Stimulated activated CD4-positive, alpha-beta T cell treated with anti-CD3 and anti-CD28 coated beads, Interleukin-1b, Interleukin-23, amount 100 ng/mL, for 24 hours (primary cell): ENCODE results near the gene AKTIP.
"Not testable (repeated sequence)": the region's sequence is repeated elsewhere in the genome, so short reads cannot be mapped to it uniquely, and the experiment has no call there.

Source experiments
- DNase-seq, 4 experiments: peaks; one replicate each; pipeline ENCODE4 v3.0.0-alpha.2; 2020; ENCODE audit warnings: low read depth in 4 of 4, low spot score in 1 of 4

AKTIP gene

DNA sequence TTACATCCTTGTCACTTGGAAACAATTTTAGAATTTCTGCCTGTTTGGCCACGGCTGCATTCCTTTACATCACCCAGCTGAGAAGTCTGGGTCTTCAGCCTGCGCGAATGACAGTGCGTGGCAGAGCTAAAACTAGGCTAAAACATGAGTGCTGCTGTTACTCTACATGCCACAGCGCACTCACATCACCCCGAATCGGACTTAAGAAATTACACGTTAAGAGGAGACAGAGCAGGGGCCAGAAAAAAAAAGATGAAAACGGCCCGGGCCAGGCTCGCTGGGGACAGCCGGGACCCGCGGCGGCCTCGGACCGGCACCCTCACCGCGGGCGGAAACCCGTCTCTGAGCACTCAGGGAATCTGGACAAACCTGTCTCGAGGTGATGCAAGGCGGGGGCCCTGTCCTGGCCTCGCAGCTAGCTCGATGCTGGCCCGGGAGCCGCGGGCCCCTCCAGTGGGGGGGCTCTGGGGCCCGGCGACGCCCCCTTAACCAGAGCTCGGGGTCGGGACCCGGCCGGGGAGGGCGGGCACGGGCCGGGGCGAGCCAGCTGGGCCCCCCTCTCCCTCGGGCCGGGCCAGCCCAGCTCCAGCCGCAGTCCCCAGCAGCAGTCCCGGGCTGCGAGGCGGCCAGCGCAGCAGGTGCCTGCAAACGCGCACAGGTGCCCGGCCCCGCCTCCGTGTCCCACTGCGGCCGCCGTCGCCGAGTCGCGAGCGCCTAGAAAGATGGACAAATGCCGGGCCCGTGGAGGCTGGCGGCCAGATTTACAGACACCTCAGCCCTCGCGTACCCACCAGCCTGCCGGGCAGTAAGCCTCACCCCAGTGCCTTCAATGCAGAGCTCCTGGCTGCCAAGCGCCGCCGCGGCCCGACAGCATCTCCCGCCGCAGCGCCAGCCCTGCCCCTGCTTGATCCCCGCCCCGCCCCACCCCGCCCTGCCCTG, at the start of gene AKTIP:
Gene AKTIP (minus strand): TSS at position 879 of the 939 bp plus-strand sequence. CDS start 2,950 bp downstream, outside the sequence.
- peak in 3 of 4 experiments; percentile 42 to 58 (median 52) for DNase-seq

DNA sequence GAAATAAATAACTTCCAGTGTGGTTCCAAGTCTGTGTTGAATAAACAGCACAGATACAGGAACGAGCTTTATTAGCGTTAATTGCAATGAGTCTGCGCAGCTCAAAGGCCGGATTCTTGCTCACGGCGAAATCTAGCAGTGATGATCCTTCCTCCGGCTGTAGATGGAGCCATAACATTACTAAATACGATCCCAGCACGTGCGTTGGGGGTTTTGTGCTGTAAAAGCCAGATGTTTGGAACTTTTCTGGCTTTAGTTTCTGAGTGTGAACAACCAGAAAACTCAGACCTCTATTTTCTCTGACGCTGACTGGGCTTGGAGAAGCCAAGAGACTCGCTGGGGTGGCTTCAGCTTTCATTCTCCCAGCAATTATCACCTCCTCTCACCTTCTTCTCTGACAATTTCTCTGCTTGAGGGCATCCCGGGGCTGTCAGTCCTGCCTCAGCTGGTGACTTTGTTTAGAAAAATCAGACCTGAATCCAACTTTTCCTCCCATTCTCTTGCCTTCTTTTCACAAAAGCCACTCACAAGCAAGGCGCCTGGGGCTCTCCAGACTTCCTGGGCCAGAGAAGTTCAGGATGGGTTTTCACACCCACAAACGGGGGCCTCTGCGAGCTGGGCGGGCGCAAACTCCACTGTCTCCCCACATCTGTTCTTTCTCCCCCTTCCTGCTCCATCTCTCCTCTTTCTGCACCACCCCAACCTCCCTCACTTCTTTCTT, 47.1 kb upstream of the AKTIP start:
- peak; percentile 12 to 25 (median 16) for DNase-seq

DNA sequence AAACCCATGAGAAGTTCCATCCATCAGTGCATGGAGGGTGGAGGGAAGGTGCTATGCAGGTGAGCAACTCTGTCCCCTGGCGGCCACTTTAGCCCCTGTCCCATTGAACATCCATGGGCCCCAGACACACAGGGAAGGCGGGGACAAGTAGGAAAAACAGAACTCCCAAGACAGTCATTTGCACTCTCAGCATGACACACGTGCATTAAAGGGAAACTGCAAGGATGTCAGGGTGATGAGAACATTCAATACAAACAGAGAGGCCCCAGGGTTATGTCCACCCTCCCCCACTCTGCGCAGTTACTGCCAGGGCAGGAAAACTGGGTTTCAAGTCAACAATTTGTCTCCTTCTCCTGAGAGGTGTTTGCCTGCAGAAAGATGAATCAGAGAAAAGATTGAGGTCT, 44.0 kb upstream of the AKTIP start:
- no peak for DNase-seq

DNA sequence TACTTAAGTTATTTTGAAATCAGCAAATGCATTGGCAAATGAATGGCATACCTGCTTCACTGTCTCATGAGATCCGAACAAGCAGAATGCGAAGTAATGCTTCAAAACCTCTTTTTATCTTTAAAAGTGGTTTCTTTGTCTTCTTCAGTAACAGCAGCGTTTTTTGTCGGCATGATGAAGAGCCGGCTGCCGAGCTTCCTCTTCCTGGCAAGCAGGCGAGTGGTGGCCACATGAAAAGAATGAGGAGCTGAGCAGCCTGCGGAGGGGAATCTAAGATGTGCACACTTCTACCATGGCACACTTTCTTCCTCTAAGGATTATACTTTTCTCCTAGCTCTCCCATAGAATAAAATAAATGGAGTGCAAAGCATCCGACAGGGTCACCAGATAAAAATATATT, 42.4 kb upstream of the AKTIP start:
- peak in 1 of 4 experiments; percentile 8 for DNase-seq

DNA sequence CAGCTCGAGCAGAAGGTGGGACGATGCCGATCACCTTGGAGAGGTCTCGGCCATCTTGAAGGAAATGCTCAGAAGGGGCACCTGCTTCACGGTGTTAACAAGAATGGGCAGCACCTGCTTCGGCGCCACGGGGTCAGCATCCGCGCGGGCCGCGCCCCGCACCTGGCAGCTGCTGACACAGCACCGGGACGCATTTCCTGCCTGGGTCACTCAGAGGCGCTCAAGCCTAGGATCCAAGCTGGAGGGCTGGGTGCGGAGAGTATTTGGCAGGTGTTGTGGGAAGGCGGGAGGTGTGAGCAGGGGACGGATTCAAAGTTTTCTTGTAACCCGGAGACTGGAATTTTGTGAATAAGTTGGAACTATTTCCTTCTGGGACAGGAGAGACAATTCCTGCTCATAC, 39.3 kb upstream of the AKTIP start:
- no peak for DNase-seq

DNA sequence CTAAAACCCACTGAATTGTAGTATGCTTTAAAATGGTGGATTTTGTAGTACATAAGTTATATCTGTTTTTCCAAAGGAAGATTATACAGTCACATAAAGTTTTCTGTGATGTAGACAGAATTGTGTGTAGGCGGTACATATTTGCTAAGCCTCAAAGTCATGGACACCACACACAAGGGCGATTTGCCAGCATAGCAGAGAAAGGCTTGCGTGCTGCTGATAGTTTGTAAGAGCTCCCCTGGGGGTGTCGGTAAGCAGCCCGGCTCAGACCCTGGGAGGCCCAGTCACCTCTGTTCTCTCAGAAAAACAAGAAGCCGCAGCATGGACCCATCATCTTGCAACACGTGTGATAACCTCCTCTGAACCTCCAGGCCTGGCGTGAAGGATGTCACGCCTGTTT, 38.3 kb upstream of the AKTIP start:
- DNase-seq, result no peak

DNA sequence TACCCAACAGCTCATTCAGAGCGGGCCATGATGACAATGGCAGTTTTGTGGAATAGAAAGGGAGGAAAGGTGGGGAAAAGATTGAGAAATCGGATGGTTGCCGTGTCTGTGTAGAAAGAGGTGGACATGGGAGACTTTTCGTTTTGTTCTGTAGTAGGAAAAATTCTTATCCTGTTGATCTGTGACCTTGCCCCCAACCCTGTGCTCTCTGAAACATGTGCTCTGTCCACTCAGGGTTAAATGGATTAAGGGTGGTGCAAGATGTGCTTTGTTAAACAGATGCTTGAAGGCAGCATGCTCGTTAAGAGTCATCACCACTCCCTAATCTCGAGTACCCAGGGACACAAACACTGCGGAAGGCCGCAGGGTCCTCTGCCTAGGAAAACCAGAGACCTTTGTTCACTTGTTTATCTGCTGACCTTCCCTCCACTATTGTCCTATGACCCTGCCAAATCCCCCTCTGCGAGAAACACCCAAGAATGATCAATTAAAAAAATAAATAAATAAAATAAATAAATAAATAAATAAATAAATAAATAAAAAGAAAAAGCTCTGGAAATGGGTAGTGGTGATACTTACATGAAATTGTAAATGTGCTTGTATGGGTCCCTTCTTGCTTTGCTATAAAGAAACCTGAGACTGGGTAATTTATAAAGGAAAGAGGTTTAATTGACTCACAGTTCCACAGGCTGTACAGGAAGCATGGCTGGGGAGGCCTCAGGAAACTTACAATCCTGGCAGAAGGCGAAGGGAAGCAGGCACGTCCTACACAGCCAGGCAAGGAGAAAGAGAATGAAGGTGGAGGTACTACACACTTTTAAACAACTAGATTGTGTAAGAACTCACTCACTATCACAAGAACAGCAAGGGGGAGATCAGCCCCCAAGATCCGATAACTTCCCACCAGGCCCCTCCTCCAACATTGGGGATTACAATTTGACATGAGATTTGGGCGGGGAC, 37.0 kb upstream of the AKTIP start:
- not testable (repeated sequence) for DNase-seq

DNA sequence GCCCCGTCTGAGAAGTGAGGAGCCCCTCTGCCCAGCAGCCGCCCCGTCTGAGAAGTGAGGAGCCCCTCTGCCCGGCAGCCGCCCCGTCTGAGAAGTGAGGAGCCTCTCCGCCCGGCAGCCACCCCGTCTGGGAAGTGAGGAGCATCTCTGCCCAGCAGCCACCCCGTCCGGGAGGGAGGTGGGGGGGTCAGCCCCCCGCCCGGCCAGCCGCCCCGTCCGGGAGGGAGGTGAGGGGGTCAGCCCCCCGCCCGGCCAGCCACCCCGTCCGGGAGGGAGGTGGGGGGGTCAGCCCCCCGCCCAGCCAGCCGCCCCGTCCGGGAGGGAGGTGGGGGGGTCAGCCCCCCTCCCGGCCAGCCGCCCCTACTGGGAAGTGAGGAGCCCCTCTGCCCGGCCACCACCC, 36.3 kb upstream of the AKTIP start:
- DNase-seq, result not testable (repeated sequence)

DNA sequence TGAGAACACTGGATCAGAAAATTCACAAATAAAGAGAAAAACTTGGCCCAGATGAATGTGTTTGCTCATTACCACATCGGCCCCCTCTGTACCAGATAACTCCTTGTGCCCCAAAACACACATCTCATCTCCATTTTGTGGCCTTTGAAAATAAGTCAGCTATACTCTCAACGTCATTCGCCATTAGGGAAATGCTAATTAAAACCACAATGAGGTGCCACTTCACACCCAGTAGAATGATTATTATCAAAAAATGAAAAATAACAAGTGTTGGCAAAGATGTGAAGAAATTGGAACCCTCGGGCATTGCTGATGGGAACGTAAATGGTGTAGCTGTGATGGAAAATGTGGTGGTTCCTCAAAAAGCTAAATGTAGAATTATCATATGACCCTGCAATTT, 34.6 kb upstream of the AKTIP start:
- no peak for DNase-seq

DNA sequence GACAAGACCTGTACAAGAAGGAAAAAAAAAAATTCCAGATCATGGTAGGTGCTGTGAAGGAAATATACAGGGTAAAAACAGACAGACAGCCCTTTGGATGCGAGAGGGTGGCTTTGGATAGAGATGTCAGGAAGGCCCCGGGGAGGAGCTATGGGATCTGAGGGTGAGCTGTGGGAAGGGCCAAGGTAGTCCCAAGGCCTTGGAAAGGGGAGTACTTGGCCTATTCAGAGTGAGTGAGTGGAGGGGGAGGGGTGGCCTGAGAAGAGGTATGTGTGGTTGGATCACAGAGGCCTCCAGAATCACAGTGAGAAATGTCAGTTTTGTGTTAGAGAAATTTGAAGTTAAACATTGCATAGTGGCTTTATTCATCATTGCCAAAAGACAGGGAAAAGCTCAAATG, 31.2 kb upstream of the AKTIP start:
- DNase-seq, result no peak

DNA sequence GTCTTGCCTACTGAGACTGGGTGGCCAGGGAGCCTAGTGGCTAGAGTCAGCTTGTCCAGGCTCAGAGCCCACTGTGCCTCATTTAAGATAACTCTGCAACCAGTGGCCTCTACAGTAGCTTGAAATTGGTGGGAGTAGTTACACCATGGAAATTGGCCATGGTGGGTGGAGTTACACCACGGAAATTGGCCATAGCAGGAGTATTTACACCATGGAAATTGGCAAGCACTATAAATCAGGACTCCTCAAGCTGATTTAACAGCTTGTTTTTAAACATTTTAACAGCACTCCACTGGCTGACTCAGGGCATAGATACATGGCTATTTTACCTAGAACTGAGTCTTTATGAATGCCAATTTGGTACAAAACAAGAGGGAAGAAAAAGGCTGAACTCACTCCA, 27.7 kb upstream of the AKTIP start:
- no peak for DNase-seq

DNA sequence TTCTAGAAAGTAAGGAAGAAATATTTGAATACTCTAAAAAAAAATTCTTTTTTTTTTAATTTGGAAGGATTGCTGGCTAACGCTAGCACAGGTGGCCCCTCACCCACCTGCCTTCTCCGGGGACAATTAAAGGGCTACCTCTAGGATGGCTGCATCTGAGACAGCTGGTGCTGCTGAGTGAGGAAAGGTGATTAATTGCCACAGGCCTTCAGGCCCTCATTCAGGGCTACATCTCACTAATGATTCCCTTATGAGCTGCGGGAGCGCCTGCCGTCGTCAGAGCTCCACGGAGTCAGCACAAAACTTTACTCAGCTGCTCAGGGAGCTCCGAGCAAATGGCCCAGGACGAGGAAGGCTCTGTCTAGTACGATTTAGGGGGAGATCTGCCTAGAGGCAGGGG, 27.0 kb upstream of the AKTIP start:
- no peak for DNase-seq

DNA sequence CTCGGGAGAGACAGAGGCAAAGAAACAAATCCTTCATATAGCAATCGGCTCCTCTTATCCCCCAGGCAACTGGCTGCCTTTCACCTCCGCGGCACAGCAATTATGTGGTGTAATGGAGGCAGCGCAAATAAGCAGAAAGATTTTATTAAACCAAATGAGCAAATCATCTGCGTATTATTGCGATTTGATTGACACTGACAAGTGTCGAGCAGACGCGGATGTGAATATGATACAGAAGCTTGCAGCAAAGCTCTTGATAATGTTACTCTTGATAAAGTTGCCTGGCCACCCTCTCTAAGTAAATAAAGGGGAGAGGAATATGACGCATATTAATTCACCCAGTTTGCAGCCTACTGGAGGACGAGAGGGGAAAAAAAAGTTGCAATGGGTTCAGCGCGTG, 26.5 kb upstream of the AKTIP start:
- DNase-seq, result no peak

DNA sequence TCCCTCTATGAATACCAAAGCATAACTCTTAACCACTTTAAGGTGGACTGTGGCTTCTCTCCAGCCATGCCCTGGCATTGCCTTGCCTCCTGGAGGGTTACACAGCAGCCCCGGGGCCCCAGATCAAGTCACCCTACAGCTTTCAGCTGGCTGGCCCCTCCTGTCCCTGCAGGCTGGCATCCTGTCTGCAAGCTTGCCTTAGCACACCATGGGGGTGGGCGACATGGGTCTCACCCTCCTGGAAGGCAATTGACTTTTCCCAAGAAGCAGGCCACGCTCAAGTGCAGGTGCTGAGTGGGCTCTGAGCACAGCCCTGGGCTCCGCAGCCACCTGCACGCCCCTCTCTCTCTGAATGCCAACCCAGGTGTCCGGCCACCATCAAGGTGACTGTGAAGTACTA, 25.8 kb upstream of the AKTIP start:
- DNase-seq, result no peak

DNA sequence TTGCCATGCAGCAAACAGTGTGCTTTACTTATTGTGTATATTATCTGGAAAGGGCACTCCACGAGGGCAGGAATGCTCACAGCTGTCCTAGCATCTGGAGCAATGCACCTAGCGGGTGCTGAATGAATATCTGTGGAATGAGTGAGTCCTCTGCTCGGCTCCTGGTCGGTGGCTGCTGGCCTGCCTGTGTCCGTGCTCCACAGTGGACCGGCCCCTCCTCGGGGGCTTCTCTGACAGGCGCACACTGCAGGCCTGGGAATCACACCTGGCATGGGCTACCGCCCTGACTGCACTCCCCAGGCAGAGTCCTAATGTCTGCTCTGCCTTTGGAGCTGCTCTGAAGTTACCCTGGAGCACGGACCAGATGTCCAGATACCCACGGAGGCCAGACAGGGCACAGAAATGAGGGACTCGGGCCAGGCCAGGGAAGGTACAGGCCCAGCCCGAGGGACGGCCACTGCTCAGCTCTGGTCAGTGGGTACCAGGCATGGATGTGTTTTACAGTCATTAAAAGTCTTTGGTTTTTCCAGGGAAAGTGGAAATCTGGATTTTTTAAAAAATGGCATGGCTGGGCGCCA, 21.1 kb upstream of the AKTIP start:
- no peak for DNase-seq

DNA sequence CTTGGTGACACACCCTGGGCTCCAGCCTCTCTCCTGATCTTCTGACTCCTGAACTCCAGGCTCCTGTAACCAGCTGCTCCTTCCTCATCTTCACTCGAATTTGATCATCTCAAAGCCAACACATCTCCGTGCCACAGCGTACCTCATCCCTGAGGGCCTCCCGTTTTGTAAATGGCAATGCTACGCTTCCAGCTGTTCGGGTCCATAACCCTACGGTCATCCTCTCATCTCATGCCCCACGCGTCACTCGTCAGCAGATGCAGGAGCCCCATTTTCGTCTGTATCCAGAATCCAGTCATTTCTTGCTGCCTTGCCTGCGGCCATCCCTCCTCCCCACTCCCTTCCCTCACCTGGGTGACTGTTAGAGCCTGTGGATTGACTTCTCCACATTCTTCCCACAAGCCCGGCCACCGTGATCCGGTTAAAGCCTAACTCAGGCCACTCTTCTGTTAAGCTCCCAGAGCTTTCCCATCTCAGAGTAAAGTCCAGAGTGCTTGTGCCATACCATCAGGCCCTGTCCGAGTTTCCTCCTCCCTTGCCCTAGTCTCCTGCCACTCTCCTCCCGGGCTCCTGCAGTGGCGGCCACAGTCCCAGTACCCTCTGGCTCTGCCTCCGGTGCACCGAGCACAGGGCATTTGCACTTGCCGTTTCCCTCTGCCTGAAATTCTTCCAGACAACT, 20.3 kb upstream of the AKTIP start:
- DNase-seq, result no peak

DNA sequence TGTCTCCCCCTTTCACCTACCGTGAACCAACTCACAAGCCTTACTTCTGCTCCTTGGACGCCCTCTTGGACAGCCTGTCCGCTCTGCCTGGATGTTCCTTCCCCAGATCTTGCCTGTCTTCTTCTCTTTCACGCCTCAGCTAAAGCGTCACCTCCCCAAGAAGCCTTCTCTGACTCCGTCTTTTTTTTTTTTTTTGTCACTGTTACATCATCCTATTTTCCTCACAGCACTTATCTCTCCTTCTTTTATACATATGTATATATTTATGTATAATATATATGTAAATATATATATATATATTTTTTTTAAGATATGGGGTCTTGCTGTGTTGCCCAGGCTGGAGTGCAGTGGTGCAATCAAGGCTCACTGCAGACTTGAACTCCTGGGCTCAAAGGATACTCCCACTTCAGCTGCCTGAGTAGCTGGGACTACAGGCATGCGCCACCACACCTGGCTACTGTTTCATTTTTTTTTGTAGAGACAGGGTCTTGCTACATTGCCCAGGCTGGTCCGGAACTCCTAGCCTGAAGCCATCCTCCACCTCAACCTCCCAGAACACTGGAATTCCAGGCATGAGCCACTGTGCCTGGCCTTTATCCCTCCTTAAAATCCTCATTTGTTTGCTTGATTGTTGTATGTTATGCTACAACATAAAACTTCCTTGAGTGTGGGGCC, 16.5 kb upstream of the AKTIP start:
- no peak for DNase-seq

DNA sequence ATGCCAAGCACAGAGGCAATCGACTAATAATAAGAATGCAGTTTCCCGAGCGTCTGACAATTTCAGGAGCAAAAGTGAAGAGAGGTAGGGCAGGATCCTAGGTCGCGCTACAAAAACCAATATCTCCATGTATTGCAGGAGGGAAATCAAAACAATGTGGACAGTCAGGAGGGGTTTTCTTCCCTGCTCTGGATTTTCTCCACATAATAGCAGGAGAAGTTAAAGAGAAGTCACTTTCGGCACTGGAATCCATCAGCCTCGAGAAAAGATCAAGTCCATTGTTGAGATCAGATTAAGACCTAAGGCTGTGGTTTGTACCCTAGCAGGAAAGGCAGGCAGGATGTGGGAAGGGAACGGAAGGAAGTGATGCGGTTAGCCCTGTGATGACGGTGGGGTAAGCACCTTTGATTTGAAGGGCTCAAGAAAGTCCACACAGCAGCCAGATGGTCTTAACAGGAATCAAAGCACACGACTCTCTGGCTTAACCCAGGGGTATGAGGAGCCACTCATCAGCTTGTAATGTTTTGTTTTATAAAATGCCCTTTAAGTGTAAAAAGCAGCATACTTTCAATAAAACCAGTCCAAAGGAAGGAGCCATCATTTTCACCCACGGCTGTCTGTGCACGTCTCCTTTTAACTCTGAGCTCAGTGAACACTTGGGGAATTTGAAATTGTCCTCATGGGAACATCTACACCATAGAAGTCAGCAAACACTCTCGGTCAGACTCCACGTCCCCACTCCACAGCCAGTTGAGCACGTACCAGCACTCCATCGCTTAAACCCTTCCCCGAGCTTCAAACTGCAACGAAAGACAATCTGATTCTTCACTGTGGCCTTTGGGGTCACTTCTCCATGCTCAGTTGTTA, 15.8 kb upstream of the AKTIP start:
- peak in 2 of 4 experiments; percentile 34 to 52 for DNase-seq

DNA sequence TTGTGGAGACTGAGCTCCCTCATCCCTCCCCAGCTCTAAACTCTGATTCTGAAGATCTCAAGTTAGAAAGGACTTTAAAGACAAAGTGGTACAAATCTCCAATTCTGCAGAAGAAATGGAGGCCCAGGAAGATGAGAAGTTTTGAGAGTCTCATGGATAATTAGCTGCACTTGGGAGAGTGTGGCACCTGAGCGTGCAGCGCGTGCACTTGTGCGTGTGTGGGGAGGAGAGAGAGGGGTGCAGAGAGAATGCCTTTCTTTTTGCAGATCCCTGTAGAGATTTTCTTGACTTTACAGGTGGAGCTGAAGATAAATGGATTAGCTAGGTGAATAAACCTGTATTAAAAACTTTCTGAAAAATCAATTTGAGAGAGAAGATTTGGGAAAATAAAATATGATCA, 14.8 kb upstream of the AKTIP start:
- DNase-seq, result no peak
